Left kidney (tissue), 2 donors: ENCODE data around the gene RNF19B. TPM values are rescaled to one million over a fixed set of nuclear protein-coding genes. Genes with fewer than 3 reads are reported as not detected.

Experiments used
- DNase-seq: peaks from one replicate; pipeline ENCODE4 v3.0.0-alpha.2; 2013
- polyA plus RNA-seq: library from polyadenylated mRNA; unstranded; fragments of 120-200 nt; gene quantifications from one replicate; pipeline ENCODE4 v1.2.1, GENCODE V29; 2013; ENCODE audit not compliant: insufficient read length

RNF19B gene
- polyA plus RNA-seq, 1 donor, result 16.1 TPM

DNA sequence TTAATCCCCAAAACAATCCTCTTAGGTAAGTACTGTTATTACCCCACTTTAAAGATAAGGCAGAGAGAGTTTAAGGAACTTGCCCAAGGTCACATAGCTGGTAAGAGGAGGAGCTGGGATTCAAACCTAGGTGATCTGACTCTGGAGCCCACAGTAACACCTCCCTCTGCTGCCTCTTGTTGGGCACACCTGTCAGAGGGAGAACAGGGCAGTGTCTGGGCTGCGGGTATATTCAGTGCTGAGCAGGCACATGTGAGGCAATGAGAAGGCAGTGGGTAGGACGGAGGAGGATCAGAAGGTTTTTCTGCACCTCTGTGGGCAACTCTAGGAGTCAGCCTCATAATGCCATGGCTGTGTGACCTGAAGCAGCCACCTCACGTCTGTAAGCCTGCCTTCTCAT is 76.5 kb downstream of the RNF19B start:
- DNase-seq, result no peak

- DNase-seq, result no peak
Observed at GRCh38 chr1:32887623-32888022, 77.0 kb downstream of the RNF19B start.

- DNase-seq, result no peak
Observed at GRCh38 chr1:32886828-32887414, 77.7 kb downstream of the RNF19B start.

Other genes starting within 250 kb of the RNF19B start
- 78.6 TPM for gene YARS1, start 147.5 kb downstream of the RNF19B start, polyA plus RNA-seq
- 57.7 TPM for gene S100PBP, start 147.2 kb downstream of the RNF19B start, polyA plus RNA-seq
- gene FNDC5, start 93.9 kb downstream of the RNF19B start, polyA plus RNA-seq, result 44.6 TPM
- gene HPCA, start 78.3 kb downstream of the RNF19B start, polyA plus RNA-seq, result 0.57 TPM
- 5.6 TPM for gene TMEM54, start 63.4 kb downstream of the RNF19B start, polyA plus RNA-seq
- 236 TPM for gene AK2, start 72.1 kb upstream of the RNF19B start, polyA plus RNA-seq
- gene AZIN2, start 116.3 kb upstream of the RNF19B start, polyA plus RNA-seq, result 5.9 TPM
- gene TRIM62, start 217.2 kb upstream of the RNF19B start, polyA plus RNA-seq, result 7.5 TPM